GM12878 (cell line): ENCODE results near the gene SNAP29. TPM values are rescaled to one million over a fixed set of nuclear protein-coding genes. Genes with fewer than 3 reads are reported as not detected.
A peak's percentile ranks its signal among the peaks of the same experiment; 100 is the strongest.

Source experiments
- BACH1 ChIP-seq: fragments of 450-650 bp; IDR thresholded peaks from 2 replicates; pipeline ENCODE4 v1.6.1; 2017; ENCODE audit warnings: mild to moderate bottlenecking, borderline replicate concordance
- BCL11A ChIP-seq: IDR thresholded peaks from 2 replicates; pipeline ENCODE4 v1.6.1; 2011; ENCODE audit warnings: low read depth, low read length
- EED ChIP-seq: sonication (generic); IDR thresholded peaks from 2 replicates; pipeline ENCODE4 v1.6.1; 2016; ENCODE audit warnings: antibody characterized with exemption, low read depth
- EGR1 ChIP-seq, 2 experiments: IDR thresholded peaks; 1 replicate in 1 of 2; 2 replicates in 1 of 2; pipeline ENCODE4 v1.6.1; 2011 to 2012; ENCODE audit warnings: low read depth in 2 of 2, low read length in 2 of 2, borderline replicate concordance in 1 of 2, mild to moderate bottlenecking in 1 of 2, moderate library complexity in 1 of 2
- EP300 ChIP-seq, 2 experiments: fragments of 150-350 bp in 1 of 2; IDR thresholded peaks; 2 replicates each; pipeline ENCODE4 v1.6.1; 2011 to 2012; ENCODE audit warnings: low read depth in 2 of 2, low read length in 2 of 2, borderline replicate concordance in 1 of 2, improper control_type of control experiment in 1 of 2, inconsistent platforms in 1 of 2; ENCODE audit not compliant: control insufficient read depth in 1 of 2
- EZH2 ChIP-seq: IDR thresholded peaks from 2 replicates; pipeline ENCODE4 v1.6.1; 2012; ENCODE audit warnings: low read depth, mild to moderate bottlenecking, control low read depth, inconsistent platforms, low read length, borderline replicate concordance; ENCODE audit not compliant: control insufficient read depth
- GATAD2B ChIP-seq: fragments of 450-650 bp; conservative IDR thresholded peaks from 2 replicates; pipeline ENCODE4 v1.6.1; 2017; ENCODE audit warnings: low read depth, mild to moderate bottlenecking, moderate library complexity
- HCFC1 ChIP-seq: fragments of 150-350 bp; IDR thresholded peaks from 2 replicates; pipeline ENCODE4 v1.6.1; 2014; ENCODE audit warnings: low read length
- IKZF2 ChIP-seq, 2 experiments: fragments of 450-650 bp; IDR thresholded peaks; 2 replicates each; pipeline ENCODE4 v1.6.1; 2017; ENCODE audit warnings: mild to moderate bottlenecking in 2 of 2, moderate library complexity in 2 of 2
- LARP7 ChIP-seq: fragments of 450-650 bp; IDR thresholded peaks from 2 replicates; pipeline ENCODE4 v1.6.1; 2017; ENCODE audit warnings: mild to moderate bottlenecking
- NFYB ChIP-seq: IDR thresholded peaks from 2 replicates; pipeline ENCODE4 v1.6.1; 2011; ENCODE audit warnings: low read depth, mild to moderate bottlenecking, low read length, improper control_type of control experiment, moderate library complexity; ENCODE audit not compliant: insufficient read depth
- POLR2A ChIP-seq: IDR thresholded peaks from 2 replicates; pipeline ENCODE4 v1.6.1; 2011; ENCODE audit warnings: low read depth, mild to moderate bottlenecking, low read length
- RBBP5 ChIP-seq: fragments of 200-600 bp; sonication (generic); conservative IDR thresholded peaks from 2 replicates; pipeline ENCODE4 v1.6.1; 2016
- SMAD5 ChIP-seq: IDR thresholded peaks from 2 replicates; pipeline ENCODE4 v1.6.1; 2016; ENCODE audit warnings: antibody characterized with exemption, low read depth
- SREBF1 ChIP-seq: IDR thresholded peaks from 2 replicates; pipeline ENCODE4 v1.6.1; 2012; ENCODE audit warnings: mild to moderate bottlenecking, low read length
- SRF ChIP-seq, 2 experiments: IDR thresholded peaks; 2 replicates each; pipeline ENCODE4 v1.6.1; 2011; ENCODE audit warnings: low read depth in 2 of 2, low read length in 2 of 2, mild to moderate bottlenecking in 1 of 2, moderate library complexity in 1 of 2
- TAF1 ChIP-seq: IDR thresholded peaks from 2 replicates; pipeline ENCODE4 v1.6.1; 2011; ENCODE audit warnings: mild to moderate bottlenecking, low read depth, low read length, borderline replicate concordance
- ZNF207 ChIP-seq: fragments of 450-650 bp; IDR thresholded peaks from 2 replicates; pipeline ENCODE4 v1.6.1; 2014; ENCODE audit warnings: antibody characterized with exemption, mild to moderate bottlenecking, borderline replicate concordance
- polyA plus RNA-seq, 11 experiments: library from polyadenylated mRNA; depleted of rRNA in 4 of 11; unstranded in 6 of 11; stranded (reverse) in 5 of 11; fragments of >200 nt; fragmentation: Nextera tagmentation in 4 of 11; fragmentation: Illumina TruSeq in 1 of 11; extraction: Ambion mirVana in 4 of 11; extraction: Trizol in 1 of 11; gene quantifications; 1 replicate in 1 of 11; 2 replicates in 10 of 11; pipeline versions ENCODE4 v1.2.1 to v1.2.3, GENCODE V29; 2011 to 2016; ENCODE audit warnings: inconsistent platforms in 2 of 11, missing spikeins in 2 of 11, low read depth in 1 of 11
- total RNA-seq, 4 experiments: library from RNA; depleted of rRNA in 3 of 4; stranded (reverse); fragments of >200 nt in 3 of 4; fragmentation: Illumina TruSeq in 1 of 4; extraction: Trizol in 1 of 4; gene quantifications; 2 replicates each; pipeline versions ENCODE4 v1.2.1 to v1.2.3, GENCODE V29; 2013 to 2021
- TF ChIP-seq, protein P1 (sequence below): IDR thresholded peaks from 2 replicates; pipeline ENCODE4 v1.6.1; 2012; ENCODE audit warnings: improper control_type of control experiment, low read depth, low read length; ENCODE audit not compliant: insufficient replicate concordance
- TF ChIP-seq, protein P2 (sequence below): IDR thresholded peaks from 2 replicates; pipeline ENCODE4 v1.6.1; 2011; ENCODE audit warnings: mild to moderate bottlenecking, low read depth, low read length, moderate library complexity; ENCODE audit not compliant: insufficient replicate concordance
- TF ChIP-seq, protein P3 (sequence below), 3 experiments: IDR thresholded peaks in 2 of 3; conservative IDR thresholded peaks in 1 of 3; 2 replicates each; pipeline ENCODE4 v1.5.1; 2011; ENCODE audit warnings: low read depth in 3 of 3, low read length in 3 of 3, mild to moderate bottlenecking in 3 of 3, control low read depth in 2 of 3, moderate library complexity in 2 of 3, inconsistent platforms in 1 of 3, mixed read lengths in 1 of 3; ENCODE audit not compliant: control insufficient read depth in 2 of 3, insufficient read depth in 1 of 3; ENCODE audit errors: extremely low read depth in 1 of 3

Gene SNAP29
- total and polyA plus RNA-seq, 10 of the 15 experiments (the other 5 are each of a cell fraction or from before 2014, with no cell fraction given), result 4.7 to 45.7 (median 27.9) TPM

DNA sequence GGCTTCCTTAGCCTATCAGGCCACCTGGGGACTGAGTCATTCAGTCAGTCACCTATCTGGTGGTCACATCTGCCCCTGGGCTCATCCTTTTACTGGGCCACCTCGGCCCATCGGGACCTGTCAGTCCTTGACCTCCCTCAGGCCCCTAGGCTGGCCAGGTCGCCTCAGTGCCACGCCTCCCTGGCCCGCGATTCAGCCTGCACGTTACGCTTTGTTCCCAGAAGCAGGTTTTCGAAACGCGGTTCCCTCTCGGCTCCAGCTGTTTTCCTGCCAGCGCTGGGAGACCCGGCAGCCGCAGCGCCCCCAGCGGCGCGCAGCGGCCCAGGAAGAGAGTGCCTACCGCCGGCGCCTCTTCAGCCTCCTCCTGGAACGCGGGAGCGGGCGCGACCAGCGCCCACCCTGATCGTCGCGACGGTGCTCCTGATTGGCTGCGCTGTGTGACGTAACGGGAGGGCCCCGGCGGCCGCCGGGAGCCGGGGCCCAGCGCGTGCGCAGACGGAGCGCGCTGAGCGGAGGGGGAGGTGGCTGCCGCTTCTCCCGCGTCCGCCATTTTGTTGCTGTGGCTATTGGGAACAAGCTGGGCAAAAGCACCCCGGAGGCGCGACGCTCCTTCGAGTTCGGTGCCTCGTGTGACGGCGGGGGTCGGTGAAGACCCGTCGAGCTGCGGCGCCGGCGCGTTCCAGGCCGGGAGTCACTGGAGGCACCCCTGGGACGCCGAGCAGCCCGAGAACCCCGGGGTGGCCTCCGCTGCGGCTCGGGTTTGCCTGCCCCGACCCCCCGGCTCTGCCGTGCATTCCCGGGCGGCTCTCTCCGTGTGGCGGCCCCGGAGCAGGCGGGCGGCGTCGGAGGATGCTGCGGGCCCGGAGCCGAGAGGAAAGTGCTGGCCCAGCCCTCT is 58.4 kb downstream of the SNAP29 start, which contains the start of gene CRKL (continued):
- TF ChIP-seq EGR1 (IDR thresholded peaks at IDR 0.05; ENCODE audit: borderline replicate concordance in 1 of 2, low read depth in 2 of 2, low read length in 2 of 2) (peak in 1 of 2 experiments; percentile 53; a peak in 1 of 3 replicates), BACH1 (peak; percentile 19), POLR2A (peak; percentile 91), NFYB (peak; percentile 60; the same call in 1 of the 2 replicates), SRF (IDR thresholded peaks at IDR 0.05; ENCODE audit: low read depth in 2 of 2, low read length in 2 of 2) (0 out of 4 replicates have a peak, but pooled peaks of 1 of the 2 experiments have one; percentile 22), GATAD2B (peak; percentile 95), ZNF207 (0 out of 2 replicates have a peak, but pooled peaks have one; percentile 43), HCFC1 (peak; percentile 12), RBBP5 (no peak), TAF1 (peak; percentile 84; the same call in 1 of the 2 replicates), SMAD5 (no peak), BCL11A (no peak), EZH2 (no peak), EP300 (IDR thresholded peaks at IDR 0.05; ENCODE audit: borderline replicate concordance in 1 of 2, control insufficient read depth in 1 of 2, low read depth in 2 of 2, low read length in 2 of 2) (peak in 1 of 2 experiments; percentile 23; a peak in 1 of 4 replicates), SREBF1 (no peak), EED (peak; percentile 99), IKZF2 (IDR thresholded peaks at IDR 0.05) (peak; percentile 98), LARP7 (peak; percentile 53)
- TF ChIP-seq, protein P1, sequence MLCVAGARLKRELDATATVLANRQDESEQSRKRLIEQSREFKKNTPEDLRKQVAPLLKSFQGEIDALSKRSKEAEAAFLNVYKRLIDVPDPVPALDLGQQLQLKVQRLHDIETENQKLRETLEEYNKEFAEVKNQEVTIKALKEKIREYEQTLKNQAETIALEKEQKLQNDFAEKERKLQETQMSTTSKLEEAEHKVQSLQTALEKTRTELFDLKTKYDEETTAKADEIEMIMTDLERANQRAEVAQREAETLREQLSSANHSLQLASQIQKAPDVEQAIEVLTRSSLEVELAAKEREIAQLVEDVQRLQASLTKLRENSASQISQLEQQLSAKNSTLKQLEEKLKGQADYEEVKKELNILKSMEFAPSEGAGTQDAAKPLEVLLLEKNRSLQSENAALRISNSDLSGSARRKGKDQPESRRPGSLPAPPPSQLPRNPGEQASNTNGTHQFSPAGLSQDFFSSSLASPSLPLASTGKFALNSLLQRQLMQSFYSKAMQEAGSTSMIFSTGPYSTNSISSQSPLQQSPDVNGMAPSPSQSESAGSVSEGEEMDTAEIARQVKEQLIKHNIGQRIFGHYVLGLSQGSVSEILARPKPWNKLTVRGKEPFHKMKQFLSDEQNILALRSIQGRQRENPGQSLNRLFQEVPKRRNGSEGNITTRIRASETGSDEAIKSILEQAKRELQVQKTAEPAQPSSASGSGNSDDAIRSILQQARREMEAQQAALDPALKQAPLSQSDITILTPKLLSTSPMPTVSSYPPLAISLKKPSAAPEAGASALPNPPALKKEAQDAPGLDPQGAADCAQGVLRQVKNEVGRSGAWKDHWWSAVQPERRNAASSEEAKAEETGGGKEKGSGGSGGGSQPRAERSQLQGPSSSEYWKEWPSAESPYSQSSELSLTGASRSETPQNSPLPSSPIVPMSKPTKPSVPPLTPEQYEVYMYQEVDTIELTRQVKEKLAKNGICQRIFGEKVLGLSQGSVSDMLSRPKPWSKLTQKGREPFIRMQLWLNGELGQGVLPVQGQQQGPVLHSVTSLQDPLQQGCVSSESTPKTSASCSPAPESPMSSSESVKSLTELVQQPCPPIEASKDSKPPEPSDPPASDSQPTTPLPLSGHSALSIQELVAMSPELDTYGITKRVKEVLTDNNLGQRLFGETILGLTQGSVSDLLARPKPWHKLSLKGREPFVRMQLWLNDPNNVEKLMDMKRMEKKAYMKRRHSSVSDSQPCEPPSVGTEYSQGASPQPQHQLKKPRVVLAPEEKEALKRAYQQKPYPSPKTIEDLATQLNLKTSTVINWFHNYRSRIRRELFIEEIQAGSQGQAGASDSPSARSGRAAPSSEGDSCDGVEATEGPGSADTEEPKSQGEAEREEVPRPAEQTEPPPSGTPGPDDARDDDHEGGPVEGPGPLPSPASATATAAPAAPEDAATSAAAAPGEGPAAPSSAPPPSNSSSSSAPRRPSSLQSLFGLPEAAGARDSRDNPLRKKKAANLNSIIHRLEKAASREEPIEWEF, result peak; percentile 36
- TF ChIP-seq, protein P2, sequence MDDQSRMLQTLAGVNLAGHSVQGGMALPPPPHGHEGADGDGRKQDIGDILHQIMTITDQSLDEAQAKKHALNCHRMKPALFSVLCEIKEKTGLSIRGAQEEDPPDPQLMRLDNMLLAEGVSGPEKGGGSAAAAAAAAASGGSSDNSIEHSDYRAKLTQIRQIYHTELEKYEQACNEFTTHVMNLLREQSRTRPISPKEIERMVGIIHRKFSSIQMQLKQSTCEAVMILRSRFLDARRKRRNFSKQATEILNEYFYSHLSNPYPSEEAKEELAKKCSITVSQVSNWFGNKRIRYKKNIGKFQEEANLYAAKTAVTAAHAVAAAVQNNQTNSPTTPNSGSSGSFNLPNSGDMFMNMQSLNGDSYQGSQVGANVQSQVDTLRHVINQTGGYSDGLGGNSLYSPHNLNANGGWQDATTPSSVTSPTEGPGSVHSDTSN, result peak; percentile 16
- TF ChIP-seq, protein P3, sequence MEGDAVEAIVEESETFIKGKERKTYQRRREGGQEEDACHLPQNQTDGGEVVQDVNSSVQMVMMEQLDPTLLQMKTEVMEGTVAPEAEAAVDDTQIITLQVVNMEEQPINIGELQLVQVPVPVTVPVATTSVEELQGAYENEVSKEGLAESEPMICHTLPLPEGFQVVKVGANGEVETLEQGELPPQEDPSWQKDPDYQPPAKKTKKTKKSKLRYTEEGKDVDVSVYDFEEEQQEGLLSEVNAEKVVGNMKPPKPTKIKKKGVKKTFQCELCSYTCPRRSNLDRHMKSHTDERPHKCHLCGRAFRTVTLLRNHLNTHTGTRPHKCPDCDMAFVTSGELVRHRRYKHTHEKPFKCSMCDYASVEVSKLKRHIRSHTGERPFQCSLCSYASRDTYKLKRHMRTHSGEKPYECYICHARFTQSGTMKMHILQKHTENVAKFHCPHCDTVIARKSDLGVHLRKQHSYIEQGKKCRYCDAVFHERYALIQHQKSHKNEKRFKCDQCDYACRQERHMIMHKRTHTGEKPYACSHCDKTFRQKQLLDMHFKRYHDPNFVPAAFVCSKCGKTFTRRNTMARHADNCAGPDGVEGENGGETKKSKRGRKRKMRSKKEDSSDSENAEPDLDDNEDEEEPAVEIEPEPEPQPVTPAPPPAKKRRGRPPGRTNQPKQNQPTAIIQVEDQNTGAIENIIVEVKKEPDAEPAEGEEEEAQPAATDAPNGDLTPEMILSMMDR (IDR thresholded peaks at IDR 0.05 in 2 of 3, conservative IDR thresholded peaks at IDR 0.05 in 1 of 3; ENCODE audit: control insufficient read depth in 2 of 3, extremely low read depth in 1 of 3, insufficient read depth in 1 of 3, low read depth in 3 of 3, low read length in 3 of 3), result peak; percentile 92 to 96 (median 94); a peak in 5 of 6 replicates
